Measurements from ENCODE around the gene NDUFS7. TPM values are rescaled to one million over a fixed set of nuclear protein-coding genes. Genes with fewer than 3 reads are reported as not detected.

Gene NDUFS7
- total RNA-seq, 3 donors from 2014 or later, result 118 to 160 (median 148) TPM

- no peak for TF ChIP-seq CTCF (IDR thresholded peaks at IDR 0.05)
- Histone ChIP-seq H3K4me1 (ENCODE audit: low read depth) (no peaks in the 10 kb centered on the region), H3K4me3 (no peak overlapping the region), H3K9me3 (no peaks in the 10 kb centered on the region), H3K36me3 (ENCODE audit: low read depth) (peaks cover 7% of the 10 kb centered on the region)
- no peak for DNase-seq
- ATAC-seq, result no peak
- intact Hi-C loops (cut with DNase I, micrococcal nuclease), result no loop called here
Measured at GRCh38 chr19:1362387-1363257, 21.1 kb upstream of the NDUFS7 start.

GRCh38 chr19:1363599-1363998 lies 20.1 kb upstream of the NDUFS7 start:
- no peak for DNase-seq
- ATAC-seq, result peak; percentile 46
- Histone ChIP-seq H3K36me3 (ENCODE audit: low read depth) (peaks cover 8% of the 10 kb centered on the region), H3K4me3 (no peak overlapping the region), H3K9me3 (no peaks in the 10 kb centered on the region), H3K4me1 (ENCODE audit: low read depth) (no peaks in the 10 kb centered on the region)
- no peak for TF ChIP-seq CTCF (IDR thresholded peaks at IDR 0.05)
- intact Hi-C loops (cut with DNase I, micrococcal nuclease), result no loop called here

- TF ChIP-seq CTCF (IDR thresholded peaks at IDR 0.05), result no peak
- intact Hi-C loops (cut with DNase I, micrococcal nuclease), result no loop called here
- no peak for ATAC-seq
- Histone ChIP-seq H3K4me1 (ENCODE audit: low read depth) (no peaks in the 10 kb centered on the region), H3K9me3 (no peaks in the 10 kb centered on the region), H3K36me3 (ENCODE audit: low read depth) (peaks cover 8% of the 10 kb centered on the region), H3K4me3 (no peak overlapping the region)
- DNase-seq, result no peak
Measured at GRCh38 chr19:1364070-1364704, 19.5 kb upstream of the NDUFS7 start.

- intact Hi-C loops (cut with DNase I, micrococcal nuclease), result no loop called here
- H3K36me3 ChIP-seq (ENCODE audit: low read depth), result peaks cover 8% of the 10 kb centered on the region
Measured at GRCh38 chr19:1365319-1366269, 18.1 kb upstream of the NDUFS7 start.

More at GRCh38 chr19:1365319-1366269, 18.1 kb upstream of the NDUFS7 start:
- no peak for TF ChIP-seq CTCF (IDR thresholded peaks at IDR 0.05)
- no peaks in the 10 kb centered on the region for H3K4me1 ChIP-seq (ENCODE audit: low read depth)
- H3K4me3 ChIP-seq, result no peak overlapping the region
- ATAC-seq (no peak), DNase-seq (no peak)
- no peaks in the 10 kb centered on the region for H3K9me3 ChIP-seq

Data from mucosa of descending colon (tissue), 3 donors.